Measurements from ENCODE around the gene CCSER1.

Gene CCSER1

DNA sequence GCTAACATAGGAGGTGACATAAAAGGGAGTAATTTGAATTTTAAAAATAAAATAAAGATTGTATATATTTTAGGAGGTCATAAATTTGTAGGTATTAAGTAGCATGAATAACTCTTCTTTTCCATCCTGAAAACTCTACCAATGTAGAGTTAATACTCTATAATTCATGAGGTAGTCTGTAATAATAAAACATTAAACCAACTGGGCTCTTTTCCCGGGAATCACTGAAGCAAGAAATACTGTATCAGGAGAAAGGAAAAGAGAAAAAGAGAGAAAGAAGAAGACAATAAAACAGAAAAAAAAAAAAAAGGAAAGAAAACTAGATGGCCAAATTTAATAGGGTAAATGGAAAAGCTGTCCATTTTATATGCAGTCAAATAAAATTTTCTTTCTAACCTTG, 984.4 kb downstream of the CCSER1 start:
- no peak for DNase-seq (ENCODE audit: extremely low spot score)
- TF ChIP-seq, protein P1, sequence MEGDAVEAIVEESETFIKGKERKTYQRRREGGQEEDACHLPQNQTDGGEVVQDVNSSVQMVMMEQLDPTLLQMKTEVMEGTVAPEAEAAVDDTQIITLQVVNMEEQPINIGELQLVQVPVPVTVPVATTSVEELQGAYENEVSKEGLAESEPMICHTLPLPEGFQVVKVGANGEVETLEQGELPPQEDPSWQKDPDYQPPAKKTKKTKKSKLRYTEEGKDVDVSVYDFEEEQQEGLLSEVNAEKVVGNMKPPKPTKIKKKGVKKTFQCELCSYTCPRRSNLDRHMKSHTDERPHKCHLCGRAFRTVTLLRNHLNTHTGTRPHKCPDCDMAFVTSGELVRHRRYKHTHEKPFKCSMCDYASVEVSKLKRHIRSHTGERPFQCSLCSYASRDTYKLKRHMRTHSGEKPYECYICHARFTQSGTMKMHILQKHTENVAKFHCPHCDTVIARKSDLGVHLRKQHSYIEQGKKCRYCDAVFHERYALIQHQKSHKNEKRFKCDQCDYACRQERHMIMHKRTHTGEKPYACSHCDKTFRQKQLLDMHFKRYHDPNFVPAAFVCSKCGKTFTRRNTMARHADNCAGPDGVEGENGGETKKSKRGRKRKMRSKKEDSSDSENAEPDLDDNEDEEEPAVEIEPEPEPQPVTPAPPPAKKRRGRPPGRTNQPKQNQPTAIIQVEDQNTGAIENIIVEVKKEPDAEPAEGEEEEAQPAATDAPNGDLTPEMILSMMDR (IDR thresholded peaks at IDR 0.05; ENCODE audit: control extremely low read depth, extremely low read depth, low read depth, missing control alignments), result no peak
- POLR2A ChIA-PET, result no interaction called here
- CTCF ChIA-PET, result no interaction called here

DNA sequence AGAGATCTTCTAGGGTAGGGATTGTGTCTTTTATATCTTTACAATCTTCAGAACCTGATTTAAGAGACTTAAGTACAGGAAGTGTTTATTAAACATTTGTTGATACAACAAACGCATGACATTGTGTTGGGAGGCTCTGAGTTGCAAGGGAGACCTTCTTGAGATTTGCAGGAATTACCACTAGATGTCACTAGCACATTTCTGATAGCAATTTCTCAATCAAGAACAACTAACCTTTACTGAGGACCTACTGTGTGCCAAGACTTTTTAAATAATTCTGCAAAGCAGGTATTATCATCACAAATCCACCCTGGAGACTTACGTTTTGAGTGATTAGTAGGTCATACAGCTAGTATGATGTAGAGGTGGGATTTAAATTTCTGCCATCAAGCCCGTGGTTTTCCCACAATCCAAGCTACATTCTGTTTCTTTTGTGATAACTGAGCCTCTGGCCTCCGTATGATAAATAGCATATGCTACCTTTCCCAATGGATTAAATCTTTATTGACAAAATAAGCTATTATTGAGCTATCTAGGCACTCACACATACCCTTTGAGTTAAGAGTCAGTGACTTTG, 986.0 kb downstream of the CCSER1 start:
- ChIA-PET CTCF (interaction anchor here (1.1 to 1.6 kb wide), 5 partner anchors 9 to 1273 kb away, joined by 3 to 8 read pairs (median 5); no protein-coding TSS in a partner anchor), POLR2A (no interaction called here)
- DNase-seq (ENCODE audit: extremely low spot score), result peak; percentile 26
- TF ChIP-seq, protein P1 (IDR thresholded peaks at IDR 0.05; ENCODE audit: control extremely low read depth, extremely low read depth, low read depth, missing control alignments), result peak; percentile 52

DNA sequence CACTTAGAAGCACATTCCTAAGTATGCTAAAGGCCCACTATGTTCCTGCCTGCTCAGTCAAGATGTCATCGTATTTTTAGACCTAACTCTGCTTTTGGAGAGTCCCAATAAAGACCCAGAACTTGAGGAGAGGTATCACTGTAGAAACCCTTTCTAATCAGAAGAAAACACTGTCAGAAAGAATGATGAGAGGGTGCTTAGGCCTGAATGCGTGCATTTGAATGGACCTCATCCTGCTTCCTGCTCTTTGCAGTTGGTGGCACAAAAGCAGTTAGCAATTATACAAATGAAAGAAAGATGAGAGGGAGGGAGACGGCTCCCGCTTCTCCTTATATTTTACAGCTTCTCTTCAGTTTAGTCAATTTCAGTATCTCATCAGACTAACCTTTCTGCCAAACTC, 987.2 kb downstream of the CCSER1 start:
- TF ChIP-seq, protein P1 (IDR thresholded peaks at IDR 0.05; ENCODE audit: control extremely low read depth, extremely low read depth, low read depth, missing control alignments), result no peak
- CTCF ChIA-PET, result interaction anchor here (1.2 to 1.6 kb wide), 2 partner anchors 8 to 26 kb away, joined by 3 to 8 read pairs; no protein-coding TSS in a partner anchor

DNA sequence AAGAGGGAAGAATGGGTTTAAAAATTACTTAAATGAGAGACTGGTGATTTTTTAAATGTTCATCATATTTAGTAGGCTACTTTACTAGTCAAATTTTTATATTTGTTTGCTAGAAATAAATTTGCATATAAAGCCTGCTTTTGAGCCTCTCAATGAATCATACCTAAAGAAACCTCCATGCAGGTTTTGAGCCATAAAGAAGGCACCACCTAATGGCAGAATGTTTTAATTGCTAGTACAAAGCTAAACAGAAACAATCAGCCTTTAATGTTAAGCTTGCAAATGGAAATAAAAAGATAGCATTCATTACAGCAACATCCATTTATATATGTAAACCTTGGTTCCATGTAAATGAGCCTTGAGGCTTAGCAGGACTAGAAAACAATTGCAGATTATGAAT, 989.7 kb downstream of the CCSER1 start:
- TF ChIP-seq, protein P1 (IDR thresholded peaks at IDR 0.05; ENCODE audit: control extremely low read depth, extremely low read depth, low read depth, missing control alignments), result peak; percentile 18
- ChIA-PET CTCF (interaction anchor here (1.6 kb wide), 1 partner anchor 698 kb away, joined by 3 read pairs; no protein-coding TSS in a partner anchor), POLR2A (no interaction called here)
- no peak for DNase-seq (ENCODE audit: extremely low spot score)

More for the DNA sequence above, 987.2 kb downstream of the CCSER1 start:
- DNase-seq (ENCODE audit: extremely low spot score), result no peak
- POLR2A ChIA-PET, result no interaction called here

DNA sequence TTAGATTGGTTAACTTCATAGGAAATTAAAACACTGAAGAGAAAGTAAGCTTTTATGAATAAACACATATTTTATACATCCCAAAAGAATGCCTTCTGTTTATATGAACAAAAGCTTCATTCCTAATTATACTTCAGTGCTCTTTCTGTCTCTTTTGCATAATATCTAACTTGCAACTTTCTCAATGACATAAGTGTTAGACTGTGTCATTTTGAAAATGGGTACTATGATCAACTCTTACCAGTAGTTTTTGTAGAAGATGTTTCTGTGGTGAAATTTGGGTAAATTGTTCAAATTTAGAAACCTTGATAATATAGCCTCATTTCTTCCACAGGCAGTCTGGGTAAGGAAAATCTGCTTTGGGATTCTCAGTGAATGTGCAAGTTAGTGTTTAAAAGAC, 991.4 kb downstream of the CCSER1 start:
- ChIA-PET CTCF (no interaction called here), POLR2A (no interaction called here)
- DNase-seq (ENCODE audit: extremely low spot score), result no peak
- TF ChIP-seq, protein P1 (IDR thresholded peaks at IDR 0.05; ENCODE audit: control extremely low read depth, extremely low read depth, low read depth, missing control alignments), result no peak

DNA sequence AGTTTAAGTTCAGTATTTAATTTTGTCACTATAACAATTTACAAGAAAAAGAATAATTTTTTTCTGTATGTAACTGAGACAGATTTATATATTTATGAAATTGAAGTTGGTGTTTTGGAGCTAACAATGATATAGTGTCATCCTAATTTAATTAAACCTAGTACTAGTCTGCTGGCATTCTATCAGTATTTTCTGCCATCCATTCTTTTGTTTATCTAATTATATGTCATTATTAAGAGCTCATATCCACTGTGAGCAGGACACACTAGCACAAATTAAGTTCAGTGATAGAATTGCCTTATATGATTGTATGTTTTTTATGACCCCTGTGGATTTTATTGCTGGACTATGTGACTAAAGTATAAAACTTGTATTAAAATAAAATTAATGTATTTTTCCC, 996.5 kb downstream of the CCSER1 start:
- CTCF ChIA-PET, result interaction anchor here (2.4 kb wide), 1 partner anchor 10 kb away, joined by 8 read pairs; no protein-coding TSS in a partner anchor

More for the DNA sequence above, 996.5 kb downstream of the CCSER1 start:
- TF ChIP-seq, protein P1 (IDR thresholded peaks at IDR 0.05; ENCODE audit: control extremely low read depth, extremely low read depth, low read depth, missing control alignments), result no peak
- POLR2A ChIA-PET, result no interaction called here
- no peak for DNase-seq (ENCODE audit: extremely low spot score)
